GM23338 (cell line): ENCODE results near the gene CPA1.

Experiments used
- EZH2 ChIP-seq: fragments of 200-600 bp; sonication (generic); IDR thresholded peaks from one replicate; pipeline ENCODE4 v1.8.0; 2017; ENCODE audit warnings: antibody characterized with exemption, mild to moderate bottlenecking, low read depth; ENCODE audit not compliant: unreplicated experiment
- EZH2phosphoT487 ChIP-seq: fragments of 200-600 bp; sonication (generic); IDR thresholded peaks from one replicate; pipeline ENCODE4 v1.8.1; 2018; ENCODE audit warnings: antibody characterized with exemption; ENCODE audit not compliant: unreplicated experiment
- NANOG ChIP-seq: IDR thresholded peaks from 2 replicates; pipeline ENCODE4 v1.6.1; 2016; ENCODE audit warnings: antibody characterized with exemption, borderline replicate concordance
- POLR2AphosphoS5 ChIP-seq: IDR thresholded peaks from 2 replicates; pipeline ENCODE4 v1.6.1; 2016; ENCODE audit warnings: antibody characterized with exemption, low read depth
- REST ChIP-seq: IDR thresholded peaks from one replicate; pipeline ENCODE4 v1.6.1; 2018; ENCODE audit warnings: antibody characterized with exemption; ENCODE audit not compliant: unreplicated experiment
- TF ChIP-seq, protein P1 (sequence below), 2 experiments: fragments of 200-600 bp in 1 of 2; sonication (generic) in 1 of 2; conservative IDR thresholded peaks; 2 replicates each; pipeline versions ENCODE4 v1.5.1 to v1.6.1; 2016 to 2017; ENCODE audit warnings: antibody characterized with exemption in 2 of 2, low read depth in 2 of 2, mild to moderate bottlenecking in 2 of 2, moderate library complexity in 1 of 2

DNA sequence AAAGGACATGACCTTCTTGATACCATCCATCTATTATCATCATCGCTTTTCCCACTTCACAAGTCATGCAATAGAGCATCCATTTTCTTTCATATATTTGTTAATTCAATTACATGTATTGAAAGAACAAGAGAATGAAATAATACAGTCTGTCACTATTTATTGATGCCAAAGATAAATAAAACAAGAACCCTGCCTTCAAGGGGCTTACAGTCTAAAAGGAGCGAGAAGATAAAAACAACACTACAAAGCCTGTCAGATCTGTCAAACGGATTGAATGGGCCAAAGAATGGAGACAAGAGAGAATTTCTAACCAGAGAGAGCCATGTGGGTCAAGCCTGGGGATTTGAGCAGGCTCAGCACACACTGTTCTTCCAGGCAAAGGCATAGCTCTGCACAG, 19.8 kb upstream of the CPA1 start:
- TF ChIP-seq, protein P1, sequence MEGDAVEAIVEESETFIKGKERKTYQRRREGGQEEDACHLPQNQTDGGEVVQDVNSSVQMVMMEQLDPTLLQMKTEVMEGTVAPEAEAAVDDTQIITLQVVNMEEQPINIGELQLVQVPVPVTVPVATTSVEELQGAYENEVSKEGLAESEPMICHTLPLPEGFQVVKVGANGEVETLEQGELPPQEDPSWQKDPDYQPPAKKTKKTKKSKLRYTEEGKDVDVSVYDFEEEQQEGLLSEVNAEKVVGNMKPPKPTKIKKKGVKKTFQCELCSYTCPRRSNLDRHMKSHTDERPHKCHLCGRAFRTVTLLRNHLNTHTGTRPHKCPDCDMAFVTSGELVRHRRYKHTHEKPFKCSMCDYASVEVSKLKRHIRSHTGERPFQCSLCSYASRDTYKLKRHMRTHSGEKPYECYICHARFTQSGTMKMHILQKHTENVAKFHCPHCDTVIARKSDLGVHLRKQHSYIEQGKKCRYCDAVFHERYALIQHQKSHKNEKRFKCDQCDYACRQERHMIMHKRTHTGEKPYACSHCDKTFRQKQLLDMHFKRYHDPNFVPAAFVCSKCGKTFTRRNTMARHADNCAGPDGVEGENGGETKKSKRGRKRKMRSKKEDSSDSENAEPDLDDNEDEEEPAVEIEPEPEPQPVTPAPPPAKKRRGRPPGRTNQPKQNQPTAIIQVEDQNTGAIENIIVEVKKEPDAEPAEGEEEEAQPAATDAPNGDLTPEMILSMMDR (conservative IDR thresholded peaks at IDR 0.05; ENCODE audit: low read depth in 2 of 2): no peak
- no peak for TF ChIP-seq REST
- TF ChIP-seq EZH2phosphoT487: no peak
- no peak for TF ChIP-seq POLR2AphosphoS5
- TF ChIP-seq EZH2: no peak
- no peak for TF ChIP-seq NANOG
